GM08714 (cell line): Measurements from ENCODE around the gene DAP3.
"Not testable (repeated sequence)": the region's sequence is repeated elsewhere in the genome, so short reads cannot be mapped to it uniquely, and the experiment has no call there.

ENCODE experiments used
- H3K4me3 ChIP-seq: fragments of 200-500 bp; sonication (Bioruptor generic); 2 replicates; pipeline ENCODE4 v1.5.1; 2014; ENCODE audit warnings: mild to moderate bottlenecking, low read length, inconsistent platforms
- ZNF274 ChIP-seq: IDR thresholded peaks from 2 replicates; pipeline ENCODE4 v1.6.1; 2012; ENCODE audit warnings: mild to moderate bottlenecking, low read depth, low read length

Gene DAP3

DNA sequence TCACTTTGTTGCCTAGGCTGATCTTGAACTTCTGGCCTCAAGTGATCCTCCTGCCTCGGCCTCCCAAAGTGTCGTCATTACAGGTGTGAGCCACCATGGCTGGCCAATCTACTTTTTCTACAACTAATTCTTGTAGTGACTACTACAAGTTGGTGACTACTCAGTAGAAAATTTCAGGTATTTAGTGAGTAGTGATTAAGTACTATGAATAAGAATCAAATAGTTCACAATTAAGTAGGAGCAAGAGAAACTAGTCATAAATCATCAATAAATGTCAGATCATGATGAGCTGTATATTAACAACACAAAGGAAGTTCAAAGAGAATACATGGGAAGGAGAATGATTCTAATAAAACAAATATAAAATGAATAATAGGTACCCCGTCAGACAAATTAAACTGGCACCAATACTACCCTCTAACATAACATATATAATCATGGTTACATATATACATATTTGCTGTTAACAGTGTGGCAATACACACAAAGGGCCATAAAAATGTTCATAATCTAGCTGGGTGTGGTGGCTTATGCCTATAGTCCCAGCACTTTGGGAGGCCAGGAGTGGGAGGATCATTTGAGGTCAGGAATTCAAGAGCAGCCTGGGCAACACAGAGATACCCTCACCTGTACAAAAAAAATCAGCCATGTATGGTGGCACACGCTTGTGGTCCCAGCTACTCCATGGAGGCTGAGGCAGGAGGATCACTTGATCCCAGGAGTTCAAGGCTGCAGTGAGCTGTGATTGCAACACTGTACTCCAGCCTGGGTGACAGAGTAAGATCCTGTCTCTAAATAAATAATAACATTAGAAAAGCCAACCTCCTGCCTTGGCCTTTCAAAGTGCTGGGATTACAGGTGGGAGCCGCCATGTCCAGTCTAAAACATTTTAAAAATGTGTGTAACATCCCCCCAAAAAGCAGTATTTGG is 19.4 kb upstream of the DAP3 start:
- TF ChIP-seq ZNF274, result no peak
- H3K4me3 ChIP-seq, result no peak overlapping the region

DNA sequence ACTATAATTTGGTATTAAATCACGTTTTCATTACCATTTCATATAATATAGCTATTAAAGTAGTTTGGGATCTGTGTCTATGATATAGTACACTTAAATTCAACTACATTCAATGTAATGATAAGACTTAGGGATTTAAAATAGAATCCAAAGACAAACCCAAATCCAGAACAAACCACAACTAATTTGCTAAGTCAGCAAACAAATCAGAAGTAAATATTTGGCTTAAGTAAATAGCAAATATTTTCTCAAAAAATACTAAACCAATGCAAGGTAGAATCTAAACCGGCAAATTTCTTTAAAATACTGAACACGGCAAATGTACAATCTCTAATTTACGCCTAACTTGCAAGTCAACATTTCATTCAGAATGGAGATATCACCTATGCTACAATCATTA is 17.1 kb upstream of the DAP3 start:
- H3K4me3 ChIP-seq, result no peak overlapping the region
- no peak for TF ChIP-seq ZNF274

DNA sequence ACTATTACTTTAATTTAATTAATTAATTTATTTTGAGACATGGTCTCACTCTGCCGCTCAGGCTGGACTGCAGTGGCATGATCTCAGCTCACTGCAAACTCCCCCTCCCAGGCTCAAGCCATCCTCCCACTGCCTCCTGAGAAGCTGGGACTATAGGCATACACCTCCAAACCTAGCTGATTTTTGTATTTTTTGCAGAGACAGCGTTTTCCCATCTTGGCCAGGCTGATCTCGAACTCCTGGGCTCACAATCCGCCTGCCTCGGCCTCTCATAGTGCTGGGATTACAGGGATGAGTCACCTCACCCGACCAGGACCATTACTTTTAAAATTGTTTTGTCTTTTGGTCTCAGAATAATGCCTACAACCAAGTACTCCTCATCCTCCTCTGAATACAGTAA is 15.9 kb upstream of the DAP3 start:
- H3K4me3 ChIP-seq, result no peak overlapping the region
- no peak for TF ChIP-seq ZNF274

DNA sequence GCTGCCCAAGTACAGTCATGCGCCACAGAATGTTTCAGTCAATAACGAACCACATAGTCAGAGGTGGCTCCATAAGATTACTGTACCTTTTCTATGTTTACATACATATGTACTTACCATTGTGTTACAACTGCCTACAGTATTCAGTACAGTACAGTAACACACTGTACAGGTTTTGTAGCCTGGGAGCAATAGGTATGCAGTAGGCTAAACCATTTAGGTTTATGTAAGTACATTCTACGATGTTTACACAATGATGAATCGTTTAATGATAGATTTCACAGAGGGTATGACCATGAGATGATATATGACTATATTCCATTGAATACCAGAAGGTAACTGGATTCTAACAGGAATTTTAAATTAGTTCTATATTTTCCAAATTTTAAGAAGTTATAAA is 10.9 kb upstream of the DAP3 start:
- no peak for TF ChIP-seq ZNF274
- no peak overlapping the region for H3K4me3 ChIP-seq

DNA sequence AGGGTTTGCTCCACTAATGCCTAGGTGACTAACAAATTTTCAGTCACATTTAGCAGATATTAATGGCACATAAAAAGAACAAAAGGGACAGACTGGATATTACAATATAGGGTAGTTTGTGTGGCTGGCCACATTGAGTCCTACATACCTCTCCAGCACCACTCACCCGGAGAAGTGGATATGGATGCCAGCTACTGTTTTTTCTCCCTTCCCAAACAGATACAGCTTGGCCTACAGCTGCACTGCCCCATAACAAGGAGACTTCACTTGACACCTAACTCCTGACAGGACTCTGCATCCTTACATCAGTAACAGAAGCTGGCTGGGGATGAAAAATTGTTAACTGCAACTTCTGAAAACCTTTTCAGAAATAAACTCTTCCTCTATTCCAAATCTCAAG is 9.9 kb upstream of the DAP3 start:
- not testable (repeated sequence) for H3K4me3 ChIP-seq

DNA sequence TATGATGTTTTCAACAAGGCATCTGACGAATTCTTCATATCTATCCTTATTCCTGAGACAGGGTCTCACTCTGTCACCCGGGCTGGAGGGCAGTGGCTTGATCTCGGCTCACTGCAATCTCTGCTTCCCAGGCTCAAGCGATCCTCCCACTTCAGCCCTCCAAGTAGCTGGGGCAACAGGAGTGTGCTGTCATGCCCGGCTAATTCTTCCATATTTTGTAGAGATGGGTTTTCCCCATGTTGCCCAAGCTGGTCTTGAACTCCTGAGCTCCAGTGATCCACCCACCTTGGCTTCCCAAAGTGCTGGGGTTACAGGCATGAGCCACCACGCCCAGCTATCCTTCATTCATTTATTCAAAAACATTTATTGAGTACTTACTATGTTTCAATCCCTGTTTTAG is 8.4 kb upstream of the DAP3 start:
- no peak overlapping the region for H3K4me3 ChIP-seq
- no peak for TF ChIP-seq ZNF274

DNA sequence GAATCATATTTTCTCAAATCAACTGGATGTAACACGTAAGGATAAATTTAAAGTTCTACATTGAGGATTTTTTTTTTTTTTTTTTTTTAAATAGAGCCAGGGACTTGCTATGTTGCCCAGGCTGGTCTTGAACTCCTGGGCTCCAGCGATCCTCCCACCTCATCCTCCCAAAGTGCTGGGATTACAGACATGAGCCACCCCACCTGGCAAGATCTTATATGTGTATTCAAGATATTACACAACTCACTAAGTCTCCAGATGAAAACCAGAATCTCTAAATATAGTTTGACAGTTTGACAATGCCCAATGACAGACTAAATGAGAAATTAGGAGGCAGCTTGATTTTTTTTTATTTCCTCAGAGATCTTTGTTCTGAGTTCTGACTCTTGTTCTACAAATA is 7.1 kb upstream of the DAP3 start:
- no peak overlapping the region for H3K4me3 ChIP-seq
- no peak for TF ChIP-seq ZNF274

DNA sequence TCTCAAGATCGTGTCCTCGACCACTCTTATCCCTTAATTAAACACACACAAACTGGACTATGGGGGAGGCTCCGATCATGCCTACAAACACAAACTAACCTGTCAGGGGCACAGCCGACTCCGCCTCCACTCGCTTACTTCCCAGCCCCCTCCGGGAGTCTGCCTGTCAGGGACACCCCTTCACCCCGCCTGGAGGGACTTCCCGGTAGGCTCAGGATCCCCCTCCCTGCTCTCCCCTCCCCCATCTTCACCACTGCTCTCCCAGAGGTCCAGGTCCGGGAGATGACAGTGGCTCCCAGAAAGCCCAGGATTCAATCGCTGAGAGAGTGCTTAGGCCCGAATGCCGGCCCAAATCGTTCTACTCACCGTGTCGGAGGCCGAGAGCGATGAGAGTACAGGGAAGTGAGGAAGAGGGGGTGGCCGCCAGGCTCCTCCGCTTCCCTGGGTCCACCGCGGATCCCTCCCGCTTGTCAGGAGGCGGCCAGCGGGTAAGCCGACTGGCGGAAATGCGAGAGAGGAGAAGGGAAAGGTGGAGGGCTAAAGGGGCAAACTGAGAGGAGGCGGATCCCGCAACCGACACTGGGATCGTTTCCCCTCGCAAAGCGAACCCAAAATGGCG is 1.1 kb upstream of the DAP3 start:
- H3K4me3 ChIP-seq, result peak overlapping the region; percentile 80

DNA sequence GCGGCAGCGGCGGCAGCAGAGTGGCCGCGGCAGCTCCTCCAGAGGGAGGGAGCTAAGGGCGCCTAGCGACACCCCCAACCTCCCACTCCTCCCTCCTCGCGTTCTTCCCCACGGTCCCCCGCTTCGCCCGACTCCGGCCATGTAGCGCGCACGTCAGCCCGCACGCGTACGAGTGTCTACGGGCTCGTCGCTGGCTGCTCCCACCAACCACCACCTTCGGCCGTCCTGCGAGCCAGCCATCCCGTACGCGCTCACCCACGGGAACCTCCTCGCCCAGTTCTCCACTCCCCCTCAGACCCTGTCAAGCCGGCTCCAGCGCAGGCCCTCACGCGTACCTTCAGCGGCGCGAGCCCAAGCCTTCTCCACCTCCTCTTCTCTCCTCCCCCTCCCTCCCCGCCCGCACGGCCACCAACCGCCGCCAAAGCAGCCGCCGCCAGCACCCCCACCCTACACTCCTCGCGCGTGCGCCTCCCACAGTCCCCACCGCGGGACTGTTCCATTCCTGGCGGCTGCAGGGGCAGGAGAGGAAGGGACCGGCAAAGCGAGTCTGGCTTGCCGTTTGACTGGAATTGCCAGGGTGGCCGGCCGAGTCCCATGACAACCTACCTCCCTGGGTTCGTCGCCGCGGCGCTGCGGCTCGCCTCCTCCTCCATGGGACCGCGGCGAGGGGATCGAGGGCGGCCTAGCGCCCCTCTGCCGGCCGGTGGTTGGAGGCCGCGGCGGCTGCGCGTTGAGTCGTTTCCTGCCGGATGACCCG is 389 bp upstream of the DAP3 start, which contains the start of gene YY1AP1:
TSS of gene YY1AP1 (minus strand) at position 451 of the 757 bp plus-strand sequence. CDS start 8,338 bp downstream, outside the sequence.
- peak within 1 kb of the TSS; percentile 80 for H3K4me3 ChIP-seq
- no peak for TF ChIP-seq ZNF274

DNA sequence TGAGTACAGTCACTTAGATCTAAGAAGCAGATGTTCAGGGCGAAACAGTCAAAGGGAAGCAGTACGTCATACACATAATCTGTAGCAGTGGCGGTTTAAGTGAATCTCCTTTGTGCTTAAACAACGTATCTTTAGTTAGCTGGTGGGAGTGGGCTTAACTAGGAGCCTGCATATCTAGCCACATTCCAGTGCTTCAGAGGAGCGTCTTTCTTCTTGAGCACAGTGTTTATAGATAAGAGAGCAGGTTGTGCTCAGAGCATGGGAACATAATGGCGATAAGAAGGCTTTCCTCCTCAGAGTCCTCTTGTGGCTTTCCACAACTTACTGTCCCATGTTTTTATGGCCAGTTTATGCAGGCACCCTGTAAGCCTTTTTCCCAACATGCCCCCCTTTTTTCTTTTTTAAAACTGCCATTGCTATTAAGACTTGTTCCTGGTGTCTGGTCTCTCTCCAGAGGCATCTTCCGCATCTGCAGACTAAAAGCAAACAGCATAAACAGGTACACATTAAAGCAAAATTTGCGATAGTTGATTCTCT is 3.2 kb downstream of the DAP3 start:
- no peak overlapping the region for H3K4me3 ChIP-seq
- TF ChIP-seq ZNF274, result no peak

DNA sequence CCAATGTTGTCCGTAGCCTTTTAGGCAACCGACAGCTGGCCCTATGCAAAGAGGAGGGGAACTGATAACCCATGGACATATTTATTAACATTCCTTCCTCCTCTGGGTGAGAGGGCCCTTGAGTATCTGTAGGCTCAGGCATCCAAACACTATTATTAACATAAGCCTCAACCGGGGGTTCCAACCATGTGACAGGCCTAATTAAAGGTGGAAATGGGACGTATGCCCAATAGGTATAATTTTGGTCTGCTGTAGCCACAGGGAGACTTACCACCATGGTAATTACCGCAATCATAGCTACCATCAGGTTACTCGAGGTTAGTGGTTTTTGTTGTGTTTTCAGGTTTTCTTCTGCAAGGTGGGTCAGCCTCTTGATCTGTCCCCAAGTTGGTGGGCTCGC is 5.3 kb downstream of the DAP3 start:
- TF ChIP-seq ZNF274, result no peak
- H3K4me3 ChIP-seq, result no peak overlapping the region

DNA sequence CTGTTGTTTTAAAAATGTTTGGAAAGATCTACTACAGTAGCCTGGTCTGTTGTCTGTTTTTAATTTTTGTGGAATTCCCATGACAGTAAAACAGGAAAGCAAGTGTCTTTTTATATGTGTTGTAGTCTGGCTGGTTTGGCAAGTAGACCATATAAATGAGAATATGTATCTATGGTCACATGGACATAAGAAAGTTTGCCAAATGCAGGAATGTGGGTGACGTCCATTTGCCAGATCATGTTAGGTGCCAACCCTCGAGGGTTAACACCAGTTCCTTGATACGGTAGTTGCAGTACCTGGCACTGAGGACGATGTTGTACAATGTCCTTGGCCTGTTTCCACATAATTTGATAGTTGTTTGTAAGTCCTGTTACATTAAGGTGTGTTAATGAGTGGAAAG is 6.2 kb downstream of the DAP3 start:
- H3K4me3 ChIP-seq, result no peak overlapping the region
- no peak for TF ChIP-seq ZNF274

DNA sequence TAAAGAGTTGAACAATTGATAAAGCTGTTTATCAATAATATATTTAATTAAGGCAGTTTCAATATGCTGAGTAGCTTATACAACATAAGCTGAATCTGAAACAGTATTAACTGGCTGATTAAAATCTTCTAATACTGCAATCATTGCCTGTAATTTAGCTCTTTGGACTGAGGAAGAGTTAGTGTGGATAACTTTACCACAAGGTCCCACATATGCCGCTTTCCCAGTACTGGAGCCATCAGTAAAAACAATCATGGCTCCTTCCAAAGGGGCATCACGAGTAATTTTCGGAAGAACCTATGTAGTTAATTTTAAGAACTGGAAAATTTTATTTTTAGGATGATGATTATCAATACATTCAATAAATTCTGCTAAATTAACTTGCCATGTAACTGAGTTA is 6.7 kb downstream of the DAP3 start:
- no peak overlapping the region for H3K4me3 ChIP-seq

DNA sequence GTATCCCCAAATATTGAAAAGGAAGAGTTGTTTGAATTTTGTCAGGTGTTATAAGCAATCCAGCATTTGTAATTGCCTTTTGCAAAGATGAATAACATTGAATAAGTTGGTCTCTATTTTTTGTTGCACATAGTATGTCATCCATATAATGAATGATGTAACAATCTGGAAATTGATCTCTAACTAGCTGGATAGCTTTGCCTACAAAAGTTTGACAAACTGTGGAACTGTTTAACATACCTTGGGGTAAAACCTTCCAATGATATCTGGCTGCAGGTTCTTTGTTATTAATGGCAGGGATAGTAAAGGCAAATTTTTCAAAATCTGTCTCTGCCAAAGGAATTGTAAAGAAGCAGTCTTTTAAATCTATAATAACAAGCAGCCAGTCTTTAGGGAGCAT is 7.6 kb downstream of the DAP3 start:
- TF ChIP-seq ZNF274, result no peak
- H3K4me3 ChIP-seq, result no peak overlapping the region

More for the DNA sequence above, 6.7 kb downstream of the DAP3 start:
- no peak for TF ChIP-seq ZNF274
